GM20000 (cell line): ENCODE data around the gene RPRD1A.
"Not testable (repeated sequence)": the region's sequence is repeated elsewhere in the genome, so short reads cannot be mapped to it uniquely, and the experiment has no call there.

Experiments used
- DNase-seq: peaks from one replicate; pipeline ENCODE4 v3.0.0; 2012; ENCODE audit warnings: low spot score
- CTCF ChIP-seq: IDR thresholded peaks from 2 replicates; pipeline ENCODE4 v1.5.1; 2012; ENCODE audit warnings: mild to moderate bottlenecking, control low read depth; ENCODE audit errors: extremely low read depth, missing control alignments

The RPRD1A gene

GRCh38 chr18:36075862-36076587 is 8.7 kb upstream of the RPRD1A start:
- DNase-seq, result no peak

GRCh38 chr18:36074435-36074834 is 7.1 kb upstream of the RPRD1A start:
- no peak for TF ChIP-seq CTCF
- no peak for DNase-seq

More at GRCh38 chr18:36075862-36076587, 8.7 kb upstream of the RPRD1A start:
- TF ChIP-seq CTCF, result no peak

- TF ChIP-seq CTCF, result no peak
- DNase-seq, result no peak
Observed at GRCh38 chr18:36073676-36074075, 6.3 kb upstream of the RPRD1A start.

GRCh38 chr18:36072406-36072805 is 5.0 kb upstream of the RPRD1A start:
- not testable (repeated sequence) for DNase-seq

GRCh38 chr18:36066686-36067054 is 689 bp downstream of the RPRD1A start:
- no peak for TF ChIP-seq CTCF
- DNase-seq, result no peak

GRCh38 chr18:36066001-36066400 is 1.4 kb downstream of the RPRD1A start:
- no peak for TF ChIP-seq CTCF
- DNase-seq, result no peak

GRCh38 chr18:36064809-36065079 is 2.6 kb downstream of the RPRD1A start:
- DNase-seq, result not testable (repeated sequence)

- no peak for DNase-seq
- TF ChIP-seq CTCF, result no peak
Observed at GRCh38 chr18:36064027-36064808, 3.1 kb downstream of the RPRD1A start.
